GM13977 (cell line): Measurements from ENCODE around the gene DNAJB2.
"Not testable (repeated sequence)": the region's sequence is repeated elsewhere in the genome, so short reads cannot be mapped to it uniquely, and the experiment has no call there.

Source experiments
- DNase-seq: peaks from one replicate; pipeline ENCODE4 v3.0.0; 2012; ENCODE audit warnings: low spot score
- CTCF ChIP-seq: IDR thresholded peaks from 2 replicates; pipeline ENCODE4 v1.5.1; 2012; ENCODE audit warnings: mild to moderate bottlenecking, control low read depth; ENCODE audit not compliant: insufficient read depth; ENCODE audit errors: extremely low read depth, missing control alignments
- in situ Hi-C: fragments of 300-500 bp; cut with MboI; formaldehyde crosslinking; loops from one replicate; pipeline ENCODE4 v1.12.0; 2022; ENCODE audit warnings: low sequenced_read_pairs, low pct_unique_long_range_greater_than_20kb, mixed read lengths, inconsistent platforms; ENCODE audit not compliant: unreplicated experiment

The DNAJB2 gene

GRCh38 chr2:219251656-219252055 is 27.5 kb upstream of the DNAJB2 start:
- no peak for TF ChIP-seq CTCF
- no peak for DNase-seq
- in situ Hi-C loops, result no loop called here

GRCh38 chr2:219252084-219252483 is 27.1 kb upstream of the DNAJB2 start:
- in situ Hi-C loops, result no loop called here
- TF ChIP-seq CTCF, result no peak
- no peak for DNase-seq

- no peak for DNase-seq
- no peak for TF ChIP-seq CTCF
- in situ Hi-C loops, result no loop called here
Observed at GRCh38 chr2:219252570-219252899, 26.6 kb upstream of the DNAJB2 start.

GRCh38 chr2:219252900-219253752 is 26.0 kb upstream of the DNAJB2 start, which contains the start of gene TUBA4B:
Gene TUBA4B (plus strand): TSS chr2:219253243. CDS start chr2:219253408, 165 bp downstream.
- in situ Hi-C loops, result no loop called here
- TF ChIP-seq CTCF, result no peak
- peak; percentile 49 for DNase-seq

GRCh38 chr2:219253753-219254589 is 25.2 kb upstream of the DNAJB2 start, which contains the start of gene TUBA4A:
Gene TUBA4A (minus strand): TSS chr2:219253918. CDS start chr2:219253858, 60 bp downstream.
- peak; percentile 98 for DNase-seq
- TF ChIP-seq CTCF, result no peak
- in situ Hi-C loops, result no loop called here

- DNase-seq, result peak; percentile 56
- TF ChIP-seq CTCF, result no peak
- in situ Hi-C loops, result no loop called here
Observed at GRCh38 chr2:219254590-219255201, 24.5 kb upstream of the DNAJB2 start.

- DNase-seq, in situ Hi-C loops: not testable (repeated sequence)
Observed at GRCh38 chr2:219258942-219259341, 20.2 kb upstream of the DNAJB2 start.
